Astrocyte of the spinal cord (primary cell): ENCODE results near the gene GAK.
A peak's percentile ranks its signal among the peaks of the same experiment; 100 is the strongest.

Source experiments
- DNase-seq: peaks from one replicate; pipeline ENCODE4 v3.0.0; 2011; ENCODE audit warnings: low read depth, low spot score
- H3K4me3 ChIP-seq: 2 replicates; pipeline ENCODE4 v1.5.1; 2011; ENCODE audit warnings: low read depth, mild to moderate bottlenecking, low read length, moderate library complexity
- CTCF ChIP-seq: IDR thresholded peaks from 2 replicates; pipeline ENCODE4 v1.5.1; 2012; ENCODE audit warnings: low read depth, mild to moderate bottlenecking, low read length, inconsistent platforms
- in situ Hi-C: cut with HindIII; loops from 2 replicates; pipeline ENCODE4 v1.10.0; 2017; ENCODE audit warnings: low sequenced_read_pairs

The GAK gene

GRCh38 chr4:915041-915474, 17.1 kb downstream of the GAK start:
- TF ChIP-seq CTCF: no peak
- no peak overlapping the region for H3K4me3 ChIP-seq
- in situ Hi-C loops: no loop called here
- no peak for DNase-seq

- no peak for TF ChIP-seq CTCF
- DNase-seq: no peak
- in situ Hi-C loops: no loop called here
- no peak overlapping the region for H3K4me3 ChIP-seq
These were observed 17.6 kb downstream of the GAK start for GRCh38 chr4:914531-914930.

GRCh38 chr4:913280-913618, 18.9 kb downstream of the GAK start:
- in situ Hi-C loops: no loop called here
- H3K4me3 ChIP-seq: no peak overlapping the region
- DNase-seq: no peak
- no peak for TF ChIP-seq CTCF

- H3K4me3 ChIP-seq: no peak overlapping the region
- in situ Hi-C loops: no loop called here
- TF ChIP-seq CTCF: no peak
- peak; percentile 50 for DNase-seq
These were observed 19.4 kb downstream of the GAK start for GRCh38 chr4:912548-913279.

GRCh38 chr4:911871-912490, 20.1 kb downstream of the GAK start:
- no peak for DNase-seq
- H3K4me3 ChIP-seq: no peak overlapping the region
- TF ChIP-seq CTCF: no peak
- in situ Hi-C loops: no loop called here

- no peak overlapping the region for H3K4me3 ChIP-seq
- TF ChIP-seq CTCF: no peak
- in situ Hi-C loops: no loop called here
These were observed 20.8 kb downstream of the GAK start for GRCh38 chr4:911221-911751.

More at GRCh38 chr4:911221-911751, 20.8 kb downstream of the GAK start:
- DNase-seq: no peak
